Medulla oblongata (tissue), 1 donor: ENCODE measurements around the gene KATNBL1.

Experiments
- DNase-seq: peaks from one replicate; pipeline ENCODE4 v3.0.0-alpha.2; 2015; ENCODE audit errors: extremely low spot score

Gene KATNBL1

DNA sequence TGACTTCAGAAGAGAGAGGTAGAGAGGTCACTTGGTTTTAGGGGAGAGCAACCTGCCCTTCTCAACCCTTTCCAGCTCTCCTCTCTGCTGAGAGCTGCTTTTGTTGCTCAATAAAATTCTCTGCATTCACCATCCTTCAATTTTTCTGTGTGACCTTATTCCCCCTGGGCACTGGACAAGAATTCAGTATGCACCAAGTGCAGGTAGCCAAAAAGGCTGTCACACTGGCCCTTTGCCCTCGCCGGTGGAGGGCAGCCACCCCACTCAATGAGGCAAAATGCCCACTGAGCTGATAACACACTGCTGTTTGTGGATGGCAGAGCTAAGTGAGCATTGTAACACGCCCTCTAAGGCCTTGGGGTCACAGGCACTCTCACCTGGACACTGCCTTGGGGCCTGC is 95.2 kb downstream of the KATNBL1 start:
- DNase-seq = no peak

GRCh38 chr15:34114215-34114614 is 95.7 kb downstream of the KATNBL1 start:
- DNase-seq = no peak

DNA sequence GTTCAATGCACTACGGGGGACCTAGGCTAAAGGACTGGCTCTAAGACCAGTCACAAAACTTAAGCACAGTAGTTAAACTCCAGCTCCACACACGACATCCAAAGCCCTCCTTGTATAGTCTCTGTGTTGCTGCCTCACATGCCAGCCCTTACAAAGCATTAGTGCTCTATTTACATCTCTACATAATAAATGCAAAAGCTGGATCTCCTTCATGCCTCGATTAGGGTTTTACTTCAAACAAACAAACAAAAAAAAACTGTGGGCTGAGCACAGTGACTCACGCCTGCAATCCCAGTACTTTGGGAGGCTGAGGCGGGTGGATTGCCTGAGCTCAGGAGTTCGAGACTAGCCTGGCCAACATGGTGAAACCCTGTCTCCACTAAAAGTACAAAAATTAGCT is 98.4 kb downstream of the KATNBL1 start:
- no peak for DNase-seq

GRCh38 chr15:34109797-34110663 is 99.9 kb downstream of the KATNBL1 start:
- peak; percentile 47 for DNase-seq

DNA sequence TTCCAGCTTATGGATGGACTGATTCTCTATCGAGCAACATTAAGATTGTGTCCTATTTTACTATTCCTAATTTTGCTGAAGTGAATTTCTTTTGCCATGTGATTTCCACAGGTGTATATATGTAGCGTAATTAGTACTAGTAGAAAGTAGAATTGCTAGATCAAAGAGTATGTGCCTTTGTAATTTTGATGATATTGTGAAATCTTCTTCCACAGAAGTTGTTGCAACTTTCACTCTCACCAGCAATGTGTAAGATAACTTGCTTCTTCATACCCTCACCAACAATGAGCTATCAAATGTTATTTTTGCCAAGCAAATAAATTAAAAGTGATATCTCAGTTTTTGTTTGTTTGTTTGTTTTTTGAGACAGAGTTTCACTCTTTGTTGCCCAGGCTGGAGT is 102.6 kb downstream of the KATNBL1 start:
- DNase-seq = no peak

GRCh38 chr15:34106423-34106822 is 103.5 kb downstream of the KATNBL1 start:
- DNase-seq = no peak

DNA sequence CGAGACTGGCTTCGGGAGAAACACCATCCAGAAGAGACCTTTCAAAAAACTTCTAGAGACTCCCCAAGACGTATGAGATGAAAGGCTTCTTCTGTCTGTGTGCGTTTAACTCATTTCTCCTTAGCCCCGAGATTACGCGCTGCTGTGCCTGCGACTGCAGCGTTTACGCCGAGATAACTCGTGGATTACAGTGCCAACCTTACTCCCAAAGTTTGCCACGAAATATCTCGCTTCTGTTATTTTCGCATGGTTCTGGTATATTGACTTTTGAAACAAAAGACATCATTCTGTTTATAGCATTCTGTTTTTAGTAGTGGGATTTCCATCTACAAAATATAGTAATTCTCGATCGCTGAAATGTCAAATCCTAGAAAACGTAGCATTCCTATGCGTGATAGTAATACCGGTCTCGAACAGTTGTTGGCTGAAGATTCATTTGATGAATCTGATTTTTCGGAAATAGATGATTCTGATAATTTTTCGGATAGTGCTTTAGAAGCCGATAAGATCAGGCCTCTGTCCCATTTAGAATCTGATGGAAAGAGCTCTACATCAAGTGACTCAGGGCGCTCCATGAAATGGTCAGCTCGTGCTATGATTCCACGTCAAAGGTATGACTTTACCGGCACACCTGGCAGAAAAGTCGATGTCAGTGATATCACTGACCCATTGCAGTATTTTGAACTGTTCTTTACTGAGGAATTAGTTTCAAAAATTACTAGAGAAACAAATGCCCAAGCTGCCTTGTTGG is 107.5 kb downstream of the KATNBL1 start:
- DNase-seq = no peak

DNA sequence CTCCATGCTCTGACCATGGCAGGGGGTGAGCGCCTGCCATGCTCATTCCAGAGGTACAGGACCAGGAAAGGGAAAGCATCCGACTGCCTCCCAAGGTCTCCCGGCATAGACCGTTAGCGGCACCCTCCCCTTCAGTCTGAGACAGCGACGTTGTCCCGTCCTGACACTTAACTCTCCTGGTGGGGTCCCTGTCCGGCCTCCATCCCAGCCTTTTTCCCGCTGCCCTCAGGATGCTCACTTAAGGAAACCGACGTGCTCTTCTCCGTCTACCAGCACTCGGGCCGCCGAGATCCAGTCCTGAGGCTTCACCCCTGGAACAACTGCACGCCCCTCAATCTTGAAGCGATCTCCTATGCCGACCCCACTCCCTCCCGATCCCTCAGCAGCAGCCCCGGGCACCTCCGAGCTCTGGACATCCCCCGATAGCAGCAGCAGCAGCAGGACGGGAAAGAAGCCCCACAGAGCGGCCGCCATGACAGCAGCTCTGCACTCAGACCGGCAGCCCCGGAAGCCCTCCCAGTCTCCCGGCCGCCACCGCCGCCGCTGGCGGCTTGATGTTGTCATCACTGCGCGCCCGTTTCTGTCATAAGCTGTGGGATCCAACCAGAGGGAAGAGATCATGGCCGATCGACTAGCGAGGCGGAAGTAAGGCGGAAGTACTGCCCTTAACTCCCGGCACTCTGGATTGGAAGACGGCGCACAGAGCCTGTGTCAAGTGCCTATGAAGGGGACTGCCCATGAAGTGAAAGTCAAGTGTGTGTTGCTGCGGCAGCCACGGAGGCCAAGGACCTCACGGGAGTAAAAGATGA is 108.3 kb downstream of the KATNBL1 start, which contains the start of the genes EMC7 and PGBD4:
EMC7 (minus strand) TSS at position 497 of the 809 bp plus-strand sequence; CDS start at position 474, 23 bp downstream.
PGBD4 (plus strand) TSS at position 718 of the 809 bp plus-strand sequence. CDS start 449 bp downstream, outside the sequence.
- DNase-seq = peak; percentile 99

GRCh38 chr15:34099914-34100313 is 110.0 kb downstream of the KATNBL1 start:
- no peak for DNase-seq
